ENCODE results near the gene EXOC4. TPM values are rescaled to one million over a fixed set of nuclear protein-coding genes. Genes with fewer than 3 reads are reported as not detected.

EXOC4 gene
- total RNA-seq, 1 experiment from 2014 or later, result 75.8 TPM

GRCh38 chr7:133349101-133349500 is 96.2 kb downstream of the EXOC4 start:
- H4K5ac ChIP-seq (ENCODE audit: insufficient read length, low read depth, low read length), result no peak overlapping the region
- H3K79me2 ChIP-seq (ENCODE audit: insufficient read depth, low read length), result peaks cover 2% of the 10 kb centered on the region; the same call in 1 of the 2 replicates
- Mint-ChIP-seq H3K27me3 (ENCODE audit: low read depth) (no peaks in the 10 kb centered on the region), H3K36me3 (ENCODE audit: insufficient read depth in 1 of 3, low read depth in 3 of 3) (peaks cover 12 to 31% (median 19%) of the 10 kb centered on the region in 3 experiments), H3K9me3 (peaks cover 21 to 23% of the 10 kb centered on the region in 2 experiments), H3K4me1 (peaks cover 28 to 29% of the 10 kb centered on the region in 2 experiments), H3K4me3 (no peak overlapping the region), H3K27ac (no peak overlapping the region)
- no peak overlapping the region for H2AK5ac ChIP-seq (ENCODE audit: insufficient read length, low read length)
- H3K23ac ChIP-seq (ENCODE audit: insufficient read length, low read depth, low read length), result no peak overlapping the region
- no peak overlapping the region for H3K4ac ChIP-seq (ENCODE audit: low read depth, low read length)
- H3K18ac ChIP-seq (ENCODE audit: insufficient read length, low read depth, low read length), result no peak overlapping the region
- H2BK120ac ChIP-seq (ENCODE audit: low read depth, low read length, poor library complexity, severe bottlenecking), result no peak overlapping the region
- no peak overlapping the region for H3T11ph ChIP-seq (ENCODE audit: low read length)
- H3K23me2 ChIP-seq (ENCODE audit: insufficient read length, low read depth, low read length, poor library complexity, severe bottlenecking), result peaks cover 3% of the 10 kb centered on the region
- H3K14ac ChIP-seq (ENCODE audit: insufficient read depth, low read length), result no peak overlapping the region
- no peak overlapping the region for H4K8ac ChIP-seq (replicated peaks; ENCODE audit: insufficient read length, low read depth, low read length)
- H3K27me3 ChIP-seq (ENCODE audit: insufficient read depth, low read length), result no peaks in the 10 kb centered on the region
- no peak overlapping the region for H2BK12ac ChIP-seq (ENCODE audit: insufficient read length, low read depth, low read length)
- no peak overlapping the region for H2AFZ ChIP-seq (ENCODE audit: low read length)
- no peaks in the 10 kb centered on the region for H4K20me1 ChIP-seq (ENCODE audit: control insufficient read depth, insufficient read depth, insufficient read length)
- no peak overlapping the region for H3K27ac ChIP-seq (ENCODE audit: insufficient read length, low read depth, low read length)
- H4K91ac ChIP-seq (ENCODE audit: insufficient read length, low read depth, low read length), result no peak overlapping the region
- H2BK5ac ChIP-seq (ENCODE audit: insufficient read length, low read length), result no peak overlapping the region
- H2BK20ac ChIP-seq (ENCODE audit: low read depth, low read length, poor library complexity, severe bottlenecking), result no peak overlapping the region
- no peak overlapping the region for H3K4me2 ChIP-seq (ENCODE audit: insufficient read depth, insufficient read length, low read length)
- no peak overlapping the region for H3K56ac ChIP-seq (ENCODE audit: insufficient read length, low read depth, low read length)
- no peak overlapping the region for H3K9ac ChIP-seq (ENCODE audit: extremely low read depth, insufficient read length, low read length)
- H3K9me3 ChIP-seq (ENCODE audit: control insufficient read depth, low read depth, low read length), result no peaks in the 10 kb centered on the region
- no peak for DNase-seq
- TF ChIP-seq CTCF (conservative IDR thresholded peaks at IDR 0.05), result no peak
- WGBS (ENCODE audit: extremely low coverage, insufficient read length, low lambda C conversion rate), result no CpG with 5 or more reads among the region's 2 CpGs
- H2BK15ac ChIP-seq (ENCODE audit: low read depth, low read length), result no peak overlapping the region
- H3K4me1 ChIP-seq (ENCODE audit: insufficient read depth, low read length), result peaks cover 7% of the 10 kb centered on the region
- H3K79me1 ChIP-seq (ENCODE audit: insufficient read depth, low read depth, low read length, poor library complexity, severe bottlenecking), result no peaks in the 10 kb centered on the region
